Effector memory CD8-positive, alpha-beta T cell (primary cell): ENCODE results near the gene PPAT.
"Not testable (repeated sequence)": the region's sequence is repeated elsewhere in the genome, so short reads cannot be mapped to it uniquely, and the experiment has no call there.

ENCODE experiments used
- ATAC-seq: fragments of 150-1000 bp; cut with Tn5 transposase; replicated peaks from 2 replicates; pipeline ENCODE4 v1.10.0; 2021; ENCODE audit warnings: mild to moderate bottlenecking, moderate library complexity
- DNase-seq, 3 experiments: peaks; one replicate each; pipeline ENCODE4 v3.0.0; 2021
- H3K27ac Mint-ChIP-seq, 2 donors: one replicate each; pipeline ENCODE4 v1.8.0; 2022; ENCODE audit warnings: mild to moderate bottlenecking in 2 of 2, mixed read lengths in 2 of 2, moderate library complexity in 2 of 2
- H3K27me3 Mint-ChIP-seq, 2 donors: one replicate each; pipeline ENCODE4 v1.8.0; 2022; ENCODE audit warnings: mixed read lengths in 2 of 2
- H3K36me3 Mint-ChIP-seq: one replicate; pipeline ENCODE4 v1.8.0; 2022; ENCODE audit warnings: mild to moderate bottlenecking, moderate library complexity, mixed read lengths; ENCODE audit not compliant: insufficient read depth
- H3K4me1 Mint-ChIP-seq, 2 donors: one replicate each; pipeline ENCODE4 v1.8.0; 2022; ENCODE audit warnings: low read depth in 2 of 2, mixed read lengths in 2 of 2
- H3K4me3 Mint-ChIP-seq, 2 donors: one replicate each; pipeline ENCODE4 v1.8.0; 2022; ENCODE audit warnings: mild to moderate bottlenecking in 2 of 2, mixed read lengths in 2 of 2, moderate library complexity in 2 of 2
- H3K9me3 Mint-ChIP-seq, 2 donors: one replicate each; pipeline ENCODE4 v1.8.0; 2022; ENCODE audit warnings: mixed read lengths in 2 of 2
- total RNA-seq, 9 experiments: gene quantifications; one replicate each; lab custom pipeline; 2026; lab: John Stamatoyannopoulos, UW

Gene PPAT
- total RNA-seq, result 5.4 to 77.4 (median 22.7) reads per million in 9 experiments

- no peaks in the 10 kb centered on the region for H3K27me3 Mint-ChIP-seq
- peak within 1 kb of the TSS; percentile 77 to 80 for H3K27ac Mint-ChIP-seq
- DNase-seq (peak; percentile 99 to 100 (median 99)), ATAC-seq (peak; percentile 78)
- peak within 1 kb of the TSS; percentile 86 to 87 for H3K4me3 Mint-ChIP-seq
- H3K9me3 Mint-ChIP-seq, result no peaks in the 10 kb centered on the region
- H3K4me1 Mint-ChIP-seq, result peaks cover 22 to 29% of the 10 kb centered on the region in 2 donors
- peaks cover 19% of the 10 kb centered on the region for H3K36me3 Mint-ChIP-seq
Measured at GRCh38 chr4:56435140-56435926, at the start of gene PPAT. PPAT (minus strand) TSS chr4:56435615; CDS start chr4:56435477, 138 bp downstream.

GRCh38 chr4:56480691-56481090 lies 45.3 kb upstream of the PPAT start:
- no peaks in the 10 kb centered on the region for H3K9me3 Mint-ChIP-seq
- H3K27me3 Mint-ChIP-seq, result no peaks in the 10 kb centered on the region
- no peak overlapping the region for H3K27ac Mint-ChIP-seq
- no peaks in the 10 kb centered on the region for H3K4me1 Mint-ChIP-seq
- no peak for ATAC-seq
- peaks cover 95% of the 10 kb centered on the region for H3K36me3 Mint-ChIP-seq
- no peak for DNase-seq
- H3K4me3 Mint-ChIP-seq, result no peak overlapping the region

GRCh38 chr4:56477192-56477702 lies 41.8 kb upstream of the PPAT start:
- H3K36me3 Mint-ChIP-seq, result peaks cover 99% of the 10 kb centered on the region
- H3K4me1 Mint-ChIP-seq, result no peaks in the 10 kb centered on the region
- DNase-seq (no peak), ATAC-seq (no peak)
- H3K27ac Mint-ChIP-seq, result peak overlapping the region in 1 of 2 donors; percentile 62
- H3K27me3 Mint-ChIP-seq, result no peaks in the 10 kb centered on the region
- H3K9me3 Mint-ChIP-seq, result no peaks in the 10 kb centered on the region
- H3K4me3 Mint-ChIP-seq, result no peak overlapping the region

GRCh38 chr4:56475917-56476316 lies 40.5 kb upstream of the PPAT start:
- Mint-ChIP-seq H3K27ac (no peak overlapping the region), H3K9me3 (no peaks in the 10 kb centered on the region), H3K4me1 (no peaks in the 10 kb centered on the region), H3K4me3 (no peak overlapping the region), H3K36me3 (peaks cover 99% of the 10 kb centered on the region), H3K27me3 (no peaks in the 10 kb centered on the region)
- ATAC-seq, result no peak
- no peak for DNase-seq

GRCh38 chr4:56469489-56470210 lies 34.2 kb upstream of the PPAT start:
- H3K27ac Mint-ChIP-seq, result peak overlapping the region; percentile 3 to 68
- ATAC-seq (no peak), DNase-seq (no peak)
- H3K27me3 Mint-ChIP-seq, result no peaks in the 10 kb centered on the region
- peak overlapping the region in 1 of 2 donors; percentile 100 for H3K4me3 Mint-ChIP-seq
- peaks cover 52% of the 10 kb centered on the region for H3K36me3 Mint-ChIP-seq
- no peaks in the 10 kb centered on the region for H3K9me3 Mint-ChIP-seq
- peaks cover 36 to 49% of the 10 kb centered on the region in 2 donors for H3K4me1 Mint-ChIP-seq

- Mint-ChIP-seq H3K4me3 (peak overlapping the region; percentile 98 to 100), H3K27ac (peak overlapping the region; percentile 98 to 99), H3K9me3 (no peaks in the 10 kb centered on the region), H3K36me3 (peaks cover 42% of the 10 kb centered on the region), H3K27me3 (no peaks in the 10 kb centered on the region), H3K4me1 (peaks cover 41 to 54% of the 10 kb centered on the region in 2 donors)
- DNase-seq (peak in 1 of 3 experiments; percentile 7), ATAC-seq (peak; percentile 32)
Measured at GRCh38 chr4:56468097-56468422, 32.6 kb upstream of the PPAT start.

- Mint-ChIP-seq H3K27me3 (no peaks in the 10 kb centered on the region), H3K27ac (peak within 1 kb of the TSS; percentile 98 to 99), H3K4me1 (peaks cover 41 to 54% of the 10 kb centered on the region in 2 donors), H3K9me3 (no peaks in the 10 kb centered on the region), H3K4me3 (peak within 1 kb of the TSS; percentile 98 to 100), H3K36me3 (peaks cover 36% of the 10 kb centered on the region)
- peak; percentile 96 for ATAC-seq
- peak; percentile 86 to 89 (median 88) for DNase-seq
Measured at GRCh38 chr4:56467284-56468096, 32.1 kb upstream of the PPAT start, which contains the start of gene SRP72. SRP72 (plus strand) TSS chr4:56467617; CDS start chr4:56467636, 19 bp downstream.

GRCh38 chr4:56466910-56467283 lies 31.5 kb upstream of the PPAT start:
- peaks cover 41 to 54% of the 10 kb centered on the region in 2 donors for H3K4me1 Mint-ChIP-seq
- peak overlapping the region; percentile 98 to 100 for H3K4me3 Mint-ChIP-seq

GRCh38 chr4:56466296-56466761 lies 30.9 kb upstream of the PPAT start:
- H3K27ac Mint-ChIP-seq, result peak overlapping the region; percentile 98 to 99
- peak overlapping the region; percentile 98 to 100 for H3K4me3 Mint-ChIP-seq
- H3K27me3 Mint-ChIP-seq, H3K9me3 Mint-ChIP-seq, ATAC-seq, DNase-seq: not testable (repeated sequence)
- peaks cover 42 to 54% of the 10 kb centered on the region in 2 donors for H3K4me1 Mint-ChIP-seq
- H3K36me3 Mint-ChIP-seq, result peaks cover 27% of the 10 kb centered on the region

More at GRCh38 chr4:56466910-56467283, 31.5 kb upstream of the PPAT start:
- Mint-ChIP-seq H3K36me3 (peaks cover 30% of the 10 kb centered on the region), H3K27ac (peak overlapping the region; percentile 98 to 99), H3K27me3 (no peaks in the 10 kb centered on the region), H3K9me3 (no peaks in the 10 kb centered on the region)
- no peak for ATAC-seq
- DNase-seq, result no peak

GRCh38 chr4:56465599-56466295 lies 30.3 kb upstream of the PPAT start:
- Mint-ChIP-seq H3K27me3 (no peaks in the 10 kb centered on the region), H3K27ac (peak overlapping the region; percentile 98 to 99), H3K4me1 (peaks cover 42 to 54% of the 10 kb centered on the region in 2 donors), H3K9me3 (no peaks in the 10 kb centered on the region), H3K36me3 (peaks cover 23% of the 10 kb centered on the region), H3K4me3 (peak overlapping the region; percentile 98 to 100)
- ATAC-seq (no peak), DNase-seq (no peak)

GRCh38 chr4:56464581-56464980 lies 29.2 kb upstream of the PPAT start:
- peaks cover 26% of the 10 kb centered on the region for H3K36me3 Mint-ChIP-seq
- H3K4me1 Mint-ChIP-seq, result peaks cover 34 to 55% of the 10 kb centered on the region in 2 donors

GRCh38 chr4:56463711-56464110 lies 28.3 kb upstream of the PPAT start:
- Mint-ChIP-seq H3K27ac (no peak overlapping the region), H3K36me3 (peaks cover 30% of the 10 kb centered on the region), H3K27me3 (no peaks in the 10 kb centered on the region), H3K4me3 (no peak overlapping the region), H3K4me1 (peaks cover 32 to 46% of the 10 kb centered on the region in 2 donors), H3K9me3 (no peaks in the 10 kb centered on the region)
- ATAC-seq (no peak), DNase-seq (no peak)

More at GRCh38 chr4:56464581-56464980, 29.2 kb upstream of the PPAT start:
- no peaks in the 10 kb centered on the region for H3K9me3 Mint-ChIP-seq
- no peak for ATAC-seq
- H3K27me3 Mint-ChIP-seq, result no peaks in the 10 kb centered on the region
- H3K27ac Mint-ChIP-seq, result peak overlapping the region in 1 of 2 donors; percentile 7
- peak overlapping the region in 1 of 2 donors; percentile 1 for H3K4me3 Mint-ChIP-seq
- no peak for DNase-seq
